ENCODE data around the gene L1CAM. TPM values are rescaled to one million over a fixed set of nuclear protein-coding genes. Genes with fewer than 3 reads are reported as not detected.

Gene L1CAM
- total RNA-seq, 2 experiments from 2014 or later: not detected

DNA sequence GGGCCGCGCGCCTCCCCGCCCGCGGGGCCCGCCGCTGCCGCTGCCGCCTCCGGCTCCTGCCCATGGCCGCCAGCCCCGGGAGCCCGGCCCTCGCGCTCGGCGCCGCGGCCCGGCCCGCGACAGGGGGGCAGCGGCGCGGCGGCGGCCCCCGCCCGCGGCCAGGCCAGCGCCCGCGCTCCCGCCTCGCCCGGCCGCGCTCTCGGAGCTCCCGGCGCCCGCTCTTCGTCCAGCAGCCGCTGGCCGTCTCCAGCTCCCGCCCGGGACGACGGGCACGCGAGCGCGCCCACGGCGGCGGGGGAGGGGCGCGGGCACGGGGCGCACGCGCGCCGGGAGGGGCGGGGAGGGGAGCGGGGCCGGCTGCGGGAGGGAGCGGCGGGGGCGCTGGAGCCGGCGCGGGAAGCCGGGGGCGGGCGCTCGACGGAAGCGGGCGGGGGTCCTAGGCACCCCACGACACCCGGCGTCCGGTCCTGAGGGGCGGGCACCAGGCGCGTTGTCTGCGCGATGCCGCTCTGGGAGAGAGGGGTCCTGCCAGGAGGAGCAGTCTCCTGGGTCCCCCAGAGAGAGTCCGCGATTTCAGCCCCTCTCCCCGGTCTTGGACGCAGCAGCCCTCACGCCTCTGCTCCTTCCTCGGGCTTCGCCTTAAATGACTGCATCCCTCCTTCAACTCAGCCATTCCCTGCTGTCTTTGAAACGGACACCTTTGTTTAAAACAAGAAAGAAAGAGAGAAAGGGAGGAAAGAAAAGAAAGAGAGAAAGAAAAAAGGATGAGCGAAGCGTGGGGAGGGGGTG, 55.1 kb downstream of the L1CAM start:
- ChIA-PET CTCF (ENCODE audit: unreplicated experiment) (no interaction called here), POLR2A (no interaction called here)
- Histone ChIP-seq H2AFZ (ENCODE audit: low read length) (no peak overlapping the region), H3K4me3 (ENCODE audit: low read depth, low read length, poor library complexity, severe bottlenecking) (no peak overlapping the region), H3K4me1 (ENCODE audit: insufficient read depth, low read length, poor library complexity, severe bottlenecking) (no peaks in the 10 kb centered on the region), H3K9me3 (ENCODE audit: low read length) (no peaks in the 10 kb centered on the region), H3K9me2 (ENCODE audit: insufficient read depth, low read length) (no peaks in the 10 kb centered on the region), H3K27ac (ENCODE audit: low read depth, low read length, poor library complexity, severe bottlenecking) (no peak overlapping the region), H3K36me3 (ENCODE audit: insufficient read depth, low read length) (no peaks in the 10 kb centered on the region), H4K20me1 (ENCODE audit: insufficient read depth, low read length) (no peaks in the 10 kb centered on the region), H3K79me2 (ENCODE audit: insufficient read depth, low read depth, low read length) (no peaks in the 10 kb centered on the region), H3K4me2 (ENCODE audit: low read length) (no peak overlapping the region)
- TF ChIP-seq EZH2phosphoT487 (IDR thresholded peaks at IDR 0.05; ENCODE audit: borderline replicate concordance, low read depth, low read length): no peak
- TF ChIP-seq, protein P1, sequence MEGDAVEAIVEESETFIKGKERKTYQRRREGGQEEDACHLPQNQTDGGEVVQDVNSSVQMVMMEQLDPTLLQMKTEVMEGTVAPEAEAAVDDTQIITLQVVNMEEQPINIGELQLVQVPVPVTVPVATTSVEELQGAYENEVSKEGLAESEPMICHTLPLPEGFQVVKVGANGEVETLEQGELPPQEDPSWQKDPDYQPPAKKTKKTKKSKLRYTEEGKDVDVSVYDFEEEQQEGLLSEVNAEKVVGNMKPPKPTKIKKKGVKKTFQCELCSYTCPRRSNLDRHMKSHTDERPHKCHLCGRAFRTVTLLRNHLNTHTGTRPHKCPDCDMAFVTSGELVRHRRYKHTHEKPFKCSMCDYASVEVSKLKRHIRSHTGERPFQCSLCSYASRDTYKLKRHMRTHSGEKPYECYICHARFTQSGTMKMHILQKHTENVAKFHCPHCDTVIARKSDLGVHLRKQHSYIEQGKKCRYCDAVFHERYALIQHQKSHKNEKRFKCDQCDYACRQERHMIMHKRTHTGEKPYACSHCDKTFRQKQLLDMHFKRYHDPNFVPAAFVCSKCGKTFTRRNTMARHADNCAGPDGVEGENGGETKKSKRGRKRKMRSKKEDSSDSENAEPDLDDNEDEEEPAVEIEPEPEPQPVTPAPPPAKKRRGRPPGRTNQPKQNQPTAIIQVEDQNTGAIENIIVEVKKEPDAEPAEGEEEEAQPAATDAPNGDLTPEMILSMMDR (conservative IDR thresholded peaks at IDR 0.05; ENCODE audit: low read length): no peak
- intact Hi-C loops (cut with micrococcal nuclease; ENCODE audit: unreplicated experiment): loop anchor here (10.0 kb wide), 1 partner anchor 66 kb away; the partner anchor contains the start of gene PLXNB3
- no peak for DNase-seq (ENCODE audit: low spot score)
- BruUV-seq (replicated peaks): no TSS peak

DNA sequence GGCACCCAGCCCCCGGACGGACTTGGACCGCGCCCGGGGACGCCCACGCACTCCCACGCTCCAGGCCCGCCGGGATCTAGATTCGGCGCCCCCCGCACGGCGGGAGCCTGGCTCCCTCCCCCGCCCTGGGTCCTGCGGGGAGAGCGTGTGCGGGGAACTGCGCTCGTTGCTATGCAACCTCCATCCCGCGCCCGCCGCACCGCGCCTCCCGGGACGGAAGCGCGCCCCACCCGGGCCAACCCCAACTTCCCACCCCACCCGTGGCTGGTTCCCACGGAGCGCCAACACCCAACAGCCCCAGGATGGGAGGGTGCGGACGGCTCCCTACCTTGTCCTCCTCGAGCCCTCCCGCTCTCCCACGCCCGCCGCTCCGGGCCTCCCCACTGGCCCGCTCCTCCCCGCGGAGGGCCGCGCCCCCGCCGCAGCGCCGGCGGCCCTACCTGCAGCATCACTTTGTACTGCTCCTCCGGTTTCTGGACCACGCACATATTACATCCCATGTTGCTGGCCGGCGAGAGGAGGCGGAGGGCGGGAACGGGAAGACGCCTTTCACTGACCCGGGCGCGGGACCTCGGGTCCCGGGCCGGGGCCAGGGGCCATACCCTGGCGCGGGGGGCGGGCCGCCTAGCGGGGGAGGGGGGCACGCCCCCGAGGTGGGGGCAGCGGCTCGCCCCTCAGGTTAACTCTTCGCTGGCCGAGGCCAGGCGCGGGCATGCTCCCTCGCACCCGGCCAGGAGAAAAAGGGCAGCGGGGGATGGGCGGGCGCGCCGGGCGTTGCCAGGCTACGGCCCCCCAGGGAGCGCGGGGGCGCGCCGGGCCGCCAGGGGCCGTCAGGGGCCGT, 56.0 kb downstream of the L1CAM start, which contains the start of gene PDZD4:
PDZD4 (minus strand) TSS at position 746 of the 841 bp plus-strand sequence; CDS start at position 500, 246 bp downstream.
- no peaks in the 10 kb centered on the region for H3K4me1 ChIP-seq (ENCODE audit: insufficient read depth, low read length, poor library complexity, severe bottlenecking)
- no peak within 1 kb of the TSS for H3K4me3 ChIP-seq (ENCODE audit: low read depth, low read length, poor library complexity, severe bottlenecking)
- ChIA-PET CTCF (ENCODE audit: unreplicated experiment) (no interaction called here), POLR2A (no interaction called here)
- H4K20me1 ChIP-seq (ENCODE audit: insufficient read depth, low read length): no peaks in the 10 kb centered on the region
- H3K36me3 ChIP-seq (ENCODE audit: insufficient read depth, low read length): no peaks in the 10 kb centered on the region
- H3K9me2 ChIP-seq (ENCODE audit: insufficient read depth, low read length): no peaks in the 10 kb centered on the region
- H3K79me2 ChIP-seq (ENCODE audit: insufficient read depth, low read depth, low read length): no peaks in the 10 kb centered on the region
- DNase-seq (ENCODE audit: low spot score): no peak
- no peak within 1 kb of the TSS for H3K4me2 ChIP-seq (ENCODE audit: low read length)
- intact Hi-C loops (cut with micrococcal nuclease; ENCODE audit: unreplicated experiment): loop anchor here (10.0 kb wide), 2 partner anchors 55 to 65 kb away; partner anchors contain the start of genes L1CAM and PLXNB3
- TF ChIP-seq, protein P1 (conservative IDR thresholded peaks at IDR 0.05; ENCODE audit: low read length): no peak
- no peak for TF ChIP-seq EZH2phosphoT487 (IDR thresholded peaks at IDR 0.05; ENCODE audit: borderline replicate concordance, low read depth, low read length)
- no TSS peak for BruUV-seq (replicated peaks)
- no peaks in the 10 kb centered on the region for H3K9me3 ChIP-seq (ENCODE audit: low read length)
- H3K27ac ChIP-seq (ENCODE audit: low read depth, low read length, poor library complexity, severe bottlenecking): no peak within 1 kb of the TSS
- H2AFZ ChIP-seq (ENCODE audit: low read length): no peak within 1 kb of the TSS
